ENCODE measurements around the gene MYCBPAP.

Gene MYCBPAP

DNA sequence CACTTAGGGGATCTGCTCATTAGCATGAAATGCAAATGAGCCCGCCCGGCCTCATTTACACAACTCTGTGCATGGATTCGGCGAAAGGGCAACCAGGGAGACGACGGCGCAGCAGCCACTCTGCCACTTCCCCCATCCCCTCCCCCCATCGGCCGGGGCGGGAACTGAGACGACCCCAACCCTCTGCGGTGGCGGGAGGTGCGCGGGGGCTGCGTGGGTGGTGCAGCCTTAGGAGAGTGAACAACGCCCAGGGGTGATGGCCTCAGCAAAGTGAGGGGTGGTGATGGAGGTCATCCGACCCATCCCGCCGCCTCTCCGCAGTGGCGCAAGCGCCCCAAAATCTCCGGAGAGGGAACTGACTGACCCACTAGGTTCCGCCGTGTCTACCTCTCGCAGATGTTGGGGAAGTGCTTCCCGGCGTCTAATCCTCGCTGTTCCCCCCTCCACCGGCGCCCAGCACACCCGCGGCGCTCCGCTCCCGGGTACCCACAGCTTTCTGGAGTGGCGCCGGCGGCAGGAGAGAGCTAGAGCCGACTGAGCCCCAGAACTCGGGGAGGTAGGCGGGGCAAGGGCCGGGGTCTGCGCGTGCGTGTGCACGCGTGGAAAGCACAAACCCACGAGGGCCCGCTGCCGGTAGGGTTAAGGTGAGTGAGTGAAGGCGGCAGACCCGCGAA lies 50.8 kb downstream of the MYCBPAP start:
- DNase-seq = no peak

DNA sequence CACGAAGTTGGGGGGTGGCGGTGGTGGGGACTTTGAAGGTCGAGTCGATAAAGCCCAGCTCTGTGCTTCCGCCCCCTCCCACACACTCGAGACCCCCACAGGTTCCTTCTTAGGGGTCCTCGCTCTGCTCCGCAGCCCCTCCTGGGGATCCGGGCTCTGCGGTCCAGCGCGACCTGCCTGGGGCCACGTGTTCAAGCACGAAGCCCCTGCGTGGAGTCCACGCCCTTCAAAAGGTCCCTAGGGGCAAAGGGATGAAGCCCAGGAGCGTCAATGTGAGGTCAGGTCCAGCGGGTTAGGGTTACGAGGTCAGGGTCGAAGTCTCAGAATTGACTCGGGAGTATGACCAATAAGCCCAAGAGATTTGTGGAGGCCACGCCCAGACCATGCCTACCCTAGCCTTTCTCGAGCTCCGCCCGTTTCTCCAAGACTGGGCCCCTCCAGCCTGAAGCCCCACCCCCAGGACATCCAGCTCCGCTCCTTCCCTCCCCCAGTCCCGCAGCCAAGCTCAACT lies 51.5 kb downstream of the MYCBPAP start:
- peak; percentile 83 for DNase-seq

DNA sequence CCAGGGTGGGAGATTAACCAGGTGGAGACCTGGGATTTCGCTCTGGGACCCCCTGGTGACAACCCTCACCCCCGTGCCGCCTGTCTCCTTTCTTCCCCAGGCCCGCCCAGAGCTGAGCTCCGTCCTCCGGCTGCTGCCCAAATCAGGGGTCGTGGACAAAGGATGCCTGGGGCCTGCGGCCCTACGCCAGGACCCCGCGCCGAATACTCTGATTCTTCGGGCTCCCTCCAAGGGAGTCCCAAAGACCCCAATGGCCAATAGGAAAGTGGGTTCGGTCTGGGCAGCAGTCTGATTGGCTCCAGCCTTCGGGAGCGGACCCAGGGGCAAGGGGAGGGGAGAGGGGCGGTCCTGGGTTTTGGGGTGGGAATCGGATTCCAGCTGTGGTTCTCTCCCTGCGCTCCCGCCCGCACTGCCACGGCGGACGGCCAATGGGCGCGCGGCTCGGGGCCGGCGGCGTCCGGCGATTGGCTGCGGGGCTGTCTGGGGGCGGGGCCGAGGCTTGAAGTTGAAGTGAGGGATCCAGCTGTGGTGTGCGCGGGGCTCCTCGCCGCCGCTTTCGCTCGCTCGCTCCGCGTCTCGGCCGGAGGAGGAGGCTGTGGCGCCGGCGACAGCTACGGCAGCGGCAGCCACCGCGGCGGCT lies 52.1 kb downstream of the MYCBPAP start, which contains the start of gene CACNA1G:
CACNA1G (plus strand) TSS at position 531 of the 640 bp plus-strand sequence. CDS start 745 bp downstream, outside the sequence.
- DNase-seq = peak; percentile 98

DNA sequence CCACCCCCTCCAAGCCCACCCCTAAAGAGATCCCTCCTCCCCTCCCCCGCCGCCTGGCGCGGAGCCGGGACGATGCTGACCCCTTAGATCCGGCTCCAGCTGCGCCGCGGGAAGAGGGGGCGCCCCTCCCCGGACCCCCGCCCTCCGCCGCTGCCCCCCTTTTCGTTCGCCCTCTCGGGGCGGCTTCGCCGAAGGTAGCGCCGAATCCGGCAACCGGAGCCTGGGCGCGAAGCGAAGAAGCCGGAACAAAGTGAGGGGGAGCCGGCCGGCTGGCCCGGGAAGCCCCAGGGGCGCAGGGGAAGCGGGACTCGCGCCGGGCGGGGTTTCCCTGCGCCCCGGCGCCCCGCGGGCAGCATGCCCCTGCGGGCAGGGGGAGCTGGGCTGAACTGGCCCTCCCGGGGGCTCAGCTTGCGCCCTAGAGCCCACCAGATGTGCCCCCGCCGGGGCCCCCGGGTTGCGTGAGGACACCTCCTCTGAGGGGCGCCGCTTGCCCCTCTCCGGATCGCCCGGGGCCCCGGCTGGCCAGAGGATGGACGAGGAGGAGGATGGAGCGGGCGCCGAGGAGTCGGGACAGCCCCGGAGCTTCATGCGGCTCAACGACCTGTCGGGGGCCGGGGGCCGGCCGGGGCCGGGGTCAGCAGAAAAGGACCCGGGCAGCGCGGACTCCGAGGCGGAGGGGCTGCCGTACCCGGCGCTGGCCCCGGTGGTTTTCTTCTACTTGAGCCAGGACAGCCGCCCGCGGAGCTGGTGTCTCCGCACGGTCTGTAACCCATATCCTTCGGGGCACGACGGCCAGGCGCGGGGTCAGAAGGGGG lies 52.9 kb downstream of the MYCBPAP start:
- DNase-seq = no peak

DNA sequence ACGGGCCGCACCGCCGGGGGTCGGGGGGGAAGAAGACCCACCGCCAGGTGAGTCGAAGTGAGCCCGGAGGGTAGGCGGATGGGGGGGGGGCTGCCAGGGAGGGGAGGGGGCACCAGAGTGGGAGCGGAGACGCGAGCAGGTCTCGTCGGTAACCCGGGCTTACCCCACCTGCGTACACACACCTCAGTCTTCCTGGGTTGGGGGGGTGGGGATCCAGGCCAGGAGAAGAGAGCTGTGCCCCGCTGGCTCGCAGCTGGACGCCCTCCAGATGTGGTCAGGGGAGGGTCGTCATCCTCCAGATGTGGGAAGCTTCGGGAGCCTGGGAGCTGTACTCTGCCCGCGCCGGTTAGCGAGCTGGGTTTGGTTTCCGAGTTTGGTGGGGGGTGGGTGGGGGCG lies 53.5 kb downstream of the MYCBPAP start:
- no peak for DNase-seq

DNA sequence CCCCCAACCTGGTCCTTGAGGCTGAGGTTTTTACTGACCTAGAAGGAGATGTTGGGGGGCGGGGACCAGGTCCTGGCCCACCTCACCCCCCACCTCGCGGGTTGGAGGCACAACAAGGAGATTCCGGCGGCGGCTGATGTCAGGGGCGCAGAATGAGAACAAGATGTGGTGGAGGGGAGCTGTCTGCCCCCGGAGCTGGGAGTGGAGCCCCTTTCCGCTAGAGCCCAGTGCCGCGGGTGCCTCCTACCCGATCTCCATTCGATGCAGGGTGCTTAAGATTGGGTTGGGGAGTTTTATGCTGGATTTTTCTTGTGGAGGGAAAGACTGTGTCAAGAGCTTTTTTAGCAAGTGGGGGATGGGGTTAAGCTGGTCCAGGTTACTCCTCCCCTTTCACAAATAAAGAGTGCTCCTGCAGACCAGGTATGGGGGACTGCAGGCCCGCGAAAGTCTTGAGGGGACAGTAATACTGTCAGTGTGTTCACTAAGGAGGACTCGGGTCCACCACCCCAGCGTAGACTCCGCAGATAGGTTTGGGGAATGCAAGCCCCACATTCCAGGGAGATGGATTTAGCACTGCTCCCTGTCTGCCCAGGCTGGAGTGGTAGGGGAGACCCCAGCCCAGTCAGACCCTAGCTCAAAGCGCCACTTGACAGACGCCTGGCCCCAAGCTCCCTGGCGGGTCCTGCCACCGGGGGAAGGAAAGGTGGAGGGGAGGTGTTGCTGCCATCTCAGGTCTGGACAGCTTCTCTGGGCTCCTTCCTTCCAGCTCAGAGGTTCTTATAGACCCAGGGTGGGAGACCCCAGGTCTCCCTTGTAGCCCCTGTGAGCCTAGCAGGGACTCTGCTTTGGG lies 54.2 kb downstream of the MYCBPAP start:
- peak; percentile 73 for DNase-seq

DNA sequence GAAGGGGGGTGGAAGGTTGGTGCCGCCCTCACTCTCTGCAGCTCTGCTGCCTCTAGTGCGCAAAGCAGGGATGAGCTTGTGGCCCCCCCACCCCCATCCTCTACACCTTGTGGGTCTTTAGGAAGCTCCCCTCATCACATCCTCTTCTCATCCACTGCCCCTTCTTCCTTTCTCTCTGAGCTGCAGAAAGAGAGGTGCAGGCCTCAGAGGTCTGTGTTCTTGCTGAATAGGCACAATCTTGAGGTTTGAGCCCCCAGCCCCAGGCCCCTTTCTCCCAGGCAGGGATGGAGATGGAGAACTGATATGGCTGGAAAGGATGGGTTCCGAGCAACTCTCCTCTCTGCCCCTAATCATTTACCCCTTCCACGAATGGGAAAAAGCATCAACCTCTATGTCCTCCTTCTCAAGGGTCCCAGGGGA lies 54.9 kb downstream of the MYCBPAP start:
- DNase-seq = no peak

DNA sequence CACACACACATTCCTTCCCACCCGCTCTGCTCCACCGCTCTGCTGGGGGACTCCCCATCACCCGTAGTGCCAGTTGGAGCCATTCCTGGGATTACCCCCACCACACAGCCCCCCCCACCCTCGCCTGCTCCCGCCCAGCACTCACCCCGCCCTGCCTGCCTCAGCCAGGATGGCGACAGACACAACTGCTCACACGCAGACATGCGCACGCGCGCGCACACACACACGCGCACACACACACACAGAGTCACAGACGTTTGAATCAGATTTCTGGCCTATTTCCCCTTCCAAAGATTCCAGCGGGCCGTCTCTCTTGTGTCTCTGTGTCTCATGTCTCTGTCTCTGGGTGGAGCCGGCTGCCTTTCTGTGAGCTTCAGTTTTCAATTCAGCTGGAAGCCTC lies 56.7 kb downstream of the MYCBPAP start:
- peak; percentile 91 for DNase-seq

DNA sequence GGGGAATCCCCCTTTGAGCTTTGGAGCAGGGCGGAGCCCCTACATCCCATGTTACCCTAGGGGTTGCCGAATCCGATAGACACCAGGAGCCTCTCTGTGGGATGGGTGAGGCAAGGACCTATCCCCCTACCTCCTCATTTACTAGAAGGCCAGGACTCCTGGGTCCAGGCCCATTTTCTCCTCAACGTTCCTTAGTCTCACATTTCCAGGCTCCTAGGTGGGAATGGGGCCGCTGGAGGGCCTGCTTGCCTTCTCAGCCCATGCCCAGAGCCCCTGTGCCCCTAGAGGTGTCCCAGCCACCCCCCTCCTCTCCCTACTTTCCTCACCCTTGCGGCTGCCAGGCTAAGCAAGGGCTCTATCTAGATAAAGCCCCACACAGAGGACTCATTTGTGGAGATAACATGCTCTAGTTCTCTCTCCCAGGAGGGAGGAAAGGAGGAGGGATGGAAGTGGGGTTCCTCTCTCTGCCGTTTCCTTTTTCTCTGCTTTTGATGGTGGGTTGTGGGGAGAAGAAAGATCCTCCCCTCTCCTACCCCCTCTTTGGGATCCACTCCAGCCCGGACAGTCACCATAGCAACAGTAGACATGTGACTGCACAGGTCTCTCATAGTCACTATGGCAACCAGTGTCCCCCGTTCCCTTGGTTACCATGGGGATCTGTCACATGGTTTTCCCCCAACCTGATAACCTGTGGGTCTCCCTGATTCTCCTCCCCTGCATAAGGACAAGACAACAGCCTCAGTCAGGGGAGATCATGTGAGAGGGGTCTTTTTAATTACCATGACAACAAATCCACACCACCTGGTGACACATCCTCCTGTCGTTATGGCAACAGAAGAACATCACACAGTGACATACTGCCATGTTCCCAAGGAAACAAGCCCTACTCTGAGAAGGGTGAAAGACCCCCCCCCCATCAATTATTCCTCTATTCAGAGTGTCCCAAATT lies 57.4 kb downstream of the MYCBPAP start:
- DNase-seq = peak; percentile 69

DNA sequence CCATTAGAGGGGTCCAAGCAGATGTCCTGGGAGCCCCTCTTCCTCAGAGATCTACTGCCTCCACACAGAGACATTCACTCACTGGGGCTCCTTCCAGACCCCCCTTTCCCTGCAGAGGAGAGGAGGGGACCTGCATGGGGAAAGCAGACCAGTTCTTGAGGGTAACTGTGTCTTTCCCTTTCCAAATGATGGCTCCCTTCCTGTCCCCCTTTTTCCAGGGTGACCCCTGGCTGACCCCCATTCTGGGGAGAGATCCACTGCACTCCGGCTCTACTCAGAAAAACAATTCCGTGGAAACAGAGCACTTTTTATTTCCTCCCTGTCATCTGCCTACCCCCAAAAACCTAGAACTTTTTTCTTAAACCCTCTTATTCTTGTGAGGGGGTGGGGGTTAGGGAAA lies 58.6 kb downstream of the MYCBPAP start:
- DNase-seq = no peak

DNA sequence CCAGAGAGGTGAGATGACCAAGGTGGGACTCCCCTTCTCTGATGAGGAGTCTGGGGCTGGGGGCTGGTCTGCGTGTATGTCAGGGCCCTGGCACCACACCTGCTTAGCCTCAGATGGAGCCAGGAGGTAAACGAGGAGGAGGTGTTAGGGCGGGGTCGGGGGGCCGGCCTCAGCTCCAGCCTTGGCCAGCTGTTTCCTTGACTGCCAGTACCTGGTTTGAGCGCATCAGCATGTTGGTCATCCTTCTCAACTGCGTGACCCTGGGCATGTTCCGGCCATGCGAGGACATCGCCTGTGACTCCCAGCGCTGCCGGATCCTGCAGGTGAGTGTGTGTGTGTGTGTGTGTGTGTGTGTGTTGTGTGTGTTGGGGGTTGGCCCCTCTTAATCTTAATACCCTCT lies 60.4 kb downstream of the MYCBPAP start:
- no peak for DNase-seq

DNA sequence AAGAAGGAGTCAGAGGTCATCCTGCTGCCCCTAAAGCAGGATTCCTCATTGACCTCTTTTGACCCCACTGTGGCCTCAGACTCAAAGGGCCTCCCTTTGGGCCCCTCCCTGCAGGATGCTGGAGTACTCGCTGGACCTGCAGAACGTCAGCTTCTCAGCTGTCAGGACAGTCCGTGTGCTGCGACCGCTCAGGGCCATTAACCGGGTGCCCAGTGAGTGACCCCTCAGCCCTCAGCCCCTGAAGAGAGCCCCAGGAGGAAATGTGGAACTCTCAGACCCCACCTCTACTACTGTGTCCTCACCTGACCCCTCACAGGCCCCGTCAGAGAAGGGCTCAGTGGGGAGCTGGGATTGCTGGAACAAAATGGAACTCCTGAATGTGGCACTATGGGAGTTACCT lies 61.4 kb downstream of the MYCBPAP start:
- no peak for DNase-seq

DNA sequence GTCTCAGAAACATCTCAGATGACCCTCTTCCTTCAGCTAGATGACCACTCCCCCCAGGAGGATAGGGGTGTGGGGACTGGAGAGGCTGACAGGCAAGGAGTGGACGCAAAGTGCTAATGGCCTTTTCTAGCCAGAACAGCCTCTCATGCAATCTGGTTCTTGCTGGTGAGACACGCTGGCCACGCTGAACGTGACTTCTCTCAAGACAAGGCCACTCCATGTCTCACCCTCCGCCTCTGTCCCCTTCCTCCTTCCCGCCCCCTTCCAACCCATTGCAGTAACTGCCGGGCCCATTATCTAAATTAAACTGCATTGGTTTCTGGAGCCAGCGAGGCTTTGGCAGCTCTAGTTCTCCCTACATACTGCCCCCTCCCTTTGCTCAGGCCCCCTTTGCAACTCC lies 61.8 kb downstream of the MYCBPAP start:
- DNase-seq = no peak

DNA sequence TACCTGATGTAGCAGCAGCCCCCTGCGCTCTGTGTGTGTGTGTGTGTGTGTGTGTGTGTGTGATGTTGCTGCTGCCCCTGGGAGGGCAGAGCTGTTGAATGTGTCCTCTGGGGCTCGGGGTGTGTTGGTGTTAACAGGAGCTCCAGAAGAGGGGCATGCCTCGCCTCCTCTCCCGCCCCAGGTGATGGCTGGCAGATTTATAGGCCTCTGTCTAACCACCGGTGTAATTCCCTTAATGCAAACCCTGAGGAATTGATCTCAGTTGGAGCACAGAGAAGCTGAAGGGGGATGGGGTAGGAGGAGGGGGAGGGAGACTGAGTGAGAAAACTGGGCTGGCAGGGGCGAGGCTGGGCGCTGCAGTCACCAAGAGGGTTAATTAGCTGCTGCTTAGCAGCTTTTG lies 62.3 kb downstream of the MYCBPAP start:
- DNase-seq = no peak

DNA sequence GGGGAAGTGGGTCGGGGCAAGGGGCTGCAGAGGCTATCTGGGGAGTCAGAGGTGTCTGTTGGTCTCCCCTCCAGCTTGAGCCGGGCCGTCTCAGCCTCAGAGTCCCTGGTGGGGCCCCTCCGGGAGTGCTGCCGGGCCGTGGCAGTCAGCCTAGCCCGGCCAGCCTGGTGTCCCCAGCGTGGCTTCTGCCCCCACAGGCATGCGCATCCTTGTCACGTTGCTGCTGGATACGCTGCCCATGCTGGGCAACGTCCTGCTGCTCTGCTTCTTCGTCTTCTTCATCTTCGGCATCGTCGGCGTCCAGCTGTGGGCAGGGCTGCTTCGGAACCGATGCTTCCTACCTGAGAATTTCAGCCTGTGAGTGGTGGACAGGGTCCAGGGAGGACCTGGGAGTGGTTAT lies 63.4 kb downstream of the MYCBPAP start:
- no peak for DNase-seq

DNA sequence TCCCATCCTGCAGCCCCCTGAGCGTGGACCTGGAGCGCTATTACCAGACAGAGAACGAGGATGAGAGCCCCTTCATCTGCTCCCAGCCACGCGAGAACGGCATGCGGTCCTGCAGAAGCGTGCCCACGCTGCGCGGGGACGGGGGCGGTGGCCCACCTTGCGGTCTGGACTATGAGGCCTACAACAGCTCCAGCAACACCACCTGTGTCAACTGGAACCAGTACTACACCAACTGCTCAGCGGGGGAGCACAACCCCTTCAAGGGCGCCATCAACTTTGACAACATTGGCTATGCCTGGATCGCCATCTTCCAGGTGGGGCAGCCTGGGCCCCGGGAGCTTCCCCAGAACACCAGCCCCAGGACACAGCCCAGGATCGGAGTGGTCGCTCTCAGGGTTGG lies 64.3 kb downstream of the MYCBPAP start:
- no peak for DNase-seq

DNA sequence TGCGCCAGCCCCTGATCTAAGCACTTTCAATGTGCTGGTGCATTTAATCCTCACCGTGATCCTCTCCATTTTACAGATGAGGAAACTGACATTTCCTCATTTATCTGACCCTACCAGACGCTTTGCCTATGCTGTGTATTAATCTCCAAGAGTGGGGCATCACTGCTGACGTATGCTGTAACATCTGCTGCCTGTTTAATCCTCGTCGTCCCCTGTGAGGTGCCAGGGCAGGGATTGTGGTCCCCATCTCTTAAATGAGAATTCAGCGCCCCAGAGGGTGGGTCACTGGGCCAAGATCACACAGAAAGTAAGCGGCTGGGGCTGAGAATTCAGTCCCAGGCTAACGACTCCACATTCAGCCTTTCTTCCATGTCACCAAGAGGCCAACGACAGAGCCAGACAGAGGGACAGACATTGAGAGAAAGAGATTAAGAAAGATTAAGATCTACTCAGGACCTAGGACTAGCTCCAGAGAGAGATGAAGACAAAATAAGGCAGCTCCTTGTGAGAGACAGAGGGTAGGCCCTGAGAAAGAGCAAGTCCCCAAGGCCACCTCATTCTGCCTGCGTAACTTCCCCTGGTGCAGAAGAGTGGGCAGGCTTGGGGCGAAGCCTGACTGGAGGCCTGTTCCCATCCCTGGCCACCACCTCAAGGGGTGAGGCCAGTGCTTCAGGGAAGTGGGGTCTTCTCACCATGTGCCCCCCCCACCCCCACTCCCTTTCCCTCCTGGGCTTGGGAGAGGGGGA lies 65.8 kb downstream of the MYCBPAP start:
- no peak for DNase-seq

DNA sequence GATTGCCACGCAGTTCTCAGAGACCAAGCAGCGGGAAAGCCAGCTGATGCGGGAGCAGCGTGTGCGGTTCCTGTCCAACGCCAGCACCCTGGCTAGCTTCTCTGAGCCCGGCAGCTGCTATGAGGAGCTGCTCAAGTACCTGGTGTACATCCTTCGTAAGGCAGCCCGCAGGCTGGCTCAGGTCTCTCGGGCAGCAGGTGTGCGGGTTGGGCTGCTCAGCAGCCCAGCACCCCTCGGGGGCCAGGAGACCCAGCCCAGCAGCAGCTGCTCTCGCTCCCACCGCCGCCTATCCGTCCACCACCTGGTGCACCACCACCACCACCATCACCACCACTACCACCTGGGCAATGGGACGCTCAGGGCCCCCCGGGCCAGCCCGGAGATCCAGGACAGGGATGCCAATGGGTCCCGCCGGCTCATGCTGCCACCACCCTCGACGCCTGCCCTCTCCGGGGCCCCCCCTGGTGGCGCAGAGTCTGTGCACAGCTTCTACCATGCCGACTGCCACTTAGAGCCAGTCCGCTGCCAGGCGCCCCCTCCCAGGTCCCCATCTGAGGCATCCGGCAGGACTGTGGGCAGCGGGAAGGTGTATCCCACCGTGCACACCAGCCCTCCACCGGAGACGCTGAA lies 67.5 kb downstream of the MYCBPAP start:
- no peak for DNase-seq

DNA sequence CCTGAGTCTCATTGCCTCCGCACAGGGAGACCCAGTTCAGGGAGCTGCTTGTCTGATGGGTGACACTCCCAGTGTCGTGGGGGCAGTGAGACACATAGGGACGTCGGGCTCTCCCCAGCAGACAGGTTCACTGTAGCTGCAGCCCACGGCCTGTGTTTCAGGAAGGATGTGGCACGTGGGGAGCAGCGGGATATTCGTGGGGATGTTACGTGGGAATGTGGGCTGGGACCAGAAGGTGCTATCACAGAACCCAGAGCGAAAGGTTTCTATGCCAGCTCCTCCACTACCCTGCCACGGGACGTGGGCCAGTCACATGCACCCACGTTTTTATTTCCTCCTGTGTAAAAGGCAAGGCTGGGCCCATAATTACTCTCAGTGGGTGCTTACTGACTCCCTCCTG lies 68.6 kb downstream of the MYCBPAP start:
- no peak for DNase-seq

DNA sequence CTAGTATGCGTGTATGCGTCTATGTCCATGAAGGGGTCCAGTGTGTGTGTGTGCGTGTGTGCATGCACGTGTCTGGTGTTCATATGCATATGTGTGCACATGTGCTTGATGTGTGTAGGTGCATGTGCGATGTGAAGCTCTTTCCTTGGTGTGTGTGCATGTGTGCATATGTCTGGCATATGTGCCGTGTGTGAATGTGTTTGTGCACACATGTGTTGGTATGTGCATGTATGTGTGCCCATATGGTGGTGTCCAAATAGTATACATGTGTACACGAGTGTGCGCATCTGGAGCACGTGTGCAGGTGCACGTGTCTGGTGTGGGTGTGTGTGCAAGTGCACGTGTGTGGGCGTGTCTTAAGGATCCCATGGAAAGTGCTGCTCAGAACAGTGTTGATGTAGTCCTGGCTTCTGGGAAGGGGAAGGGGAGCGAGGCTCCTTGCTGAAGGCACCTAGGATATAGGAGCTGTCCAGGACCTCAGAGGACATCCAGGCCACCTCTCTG lies 69.3 kb downstream of the MYCBPAP start:
- DNase-seq = no peak
